Endometrial microvascular endothelial cells (primary cell): ENCODE data around the gene PCK2. TPM values are rescaled to one million over a fixed set of nuclear protein-coding genes. Genes with fewer than 3 reads are reported as not detected.

Source experiments
- in situ Hi-C: cut with HindIII; loops from 2 replicates; pipeline ENCODE4 v1.10.0; 2017; ENCODE audit warnings: low sequenced_read_pairs, low pct_unique_long_range_greater_than_20kb; ENCODE audit errors: inconsistent ontology term
- total RNA-seq: library from RNA; depleted of rRNA; stranded (reverse); fragments of >200 nt; gene quantifications from one replicate; pipeline ENCODE4 v1.2.3, GENCODE V29; 2015; ENCODE audit errors: inconsistent ontology term

Gene PCK2
- total RNA-seq, 1 donor from 2014 or later, result 15.8 TPM

DNA sequence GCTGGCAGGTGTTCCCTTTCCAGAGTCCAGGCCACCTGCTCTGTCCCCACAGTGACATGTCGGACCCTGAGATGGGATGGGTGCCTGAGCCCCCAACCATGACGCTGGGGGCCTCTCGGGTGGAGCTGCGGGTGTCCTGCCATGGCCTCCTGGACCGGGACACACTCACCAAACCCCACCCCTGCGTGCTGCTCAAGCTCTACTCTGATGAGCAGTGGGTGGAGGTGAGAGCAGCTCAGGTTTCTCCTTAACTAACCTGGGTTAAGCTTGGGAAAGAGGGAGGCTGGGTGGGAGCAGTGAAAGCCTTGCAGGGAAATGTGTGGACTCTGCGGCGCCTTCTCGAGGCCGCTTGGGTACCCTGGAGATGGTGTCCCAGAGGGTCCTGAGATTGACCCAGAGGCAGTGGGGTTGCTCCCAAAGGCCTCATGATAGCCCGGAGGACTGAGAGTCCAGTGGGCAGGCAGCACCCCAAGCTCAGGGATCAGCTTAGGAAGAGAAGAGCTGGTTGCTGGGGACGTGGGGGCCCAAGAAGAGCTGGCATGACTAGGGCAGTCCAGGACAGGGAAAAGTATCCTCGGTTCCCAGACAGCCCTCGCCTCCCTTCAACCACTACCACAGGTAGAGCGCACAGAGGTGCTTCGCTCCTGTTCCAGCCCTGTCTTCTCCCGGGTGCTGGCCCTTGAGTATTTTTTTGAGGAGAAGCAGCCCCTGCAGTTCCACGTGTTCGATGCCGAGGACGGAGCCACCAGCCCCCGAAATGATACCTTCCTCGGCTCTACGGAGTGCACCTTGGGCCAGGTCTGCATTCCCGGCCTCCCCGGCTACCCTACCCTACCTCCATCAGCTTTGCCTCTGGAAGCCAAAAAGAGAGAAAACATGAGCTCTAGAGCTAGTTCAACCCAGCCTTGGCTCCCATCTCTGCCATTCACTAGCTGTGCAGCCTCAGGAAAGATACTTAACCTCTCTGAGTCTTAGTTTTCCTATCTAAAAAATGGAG is 20.9 kb upstream of the PCK2 start:
- in situ Hi-C loops, result no loop called here

GRCh38 chr14:24074625-24075484 is 19.3 kb upstream of the PCK2 start:
- in situ Hi-C loops, result no loop called here

GRCh38 chr14:24075485-24076301 is 18.4 kb upstream of the PCK2 start:
- in situ Hi-C loops, result no loop called here

GRCh38 chr14:24076302-24076601 is 17.9 kb upstream of the PCK2 start:
- in situ Hi-C loops, result no loop called here

DNA sequence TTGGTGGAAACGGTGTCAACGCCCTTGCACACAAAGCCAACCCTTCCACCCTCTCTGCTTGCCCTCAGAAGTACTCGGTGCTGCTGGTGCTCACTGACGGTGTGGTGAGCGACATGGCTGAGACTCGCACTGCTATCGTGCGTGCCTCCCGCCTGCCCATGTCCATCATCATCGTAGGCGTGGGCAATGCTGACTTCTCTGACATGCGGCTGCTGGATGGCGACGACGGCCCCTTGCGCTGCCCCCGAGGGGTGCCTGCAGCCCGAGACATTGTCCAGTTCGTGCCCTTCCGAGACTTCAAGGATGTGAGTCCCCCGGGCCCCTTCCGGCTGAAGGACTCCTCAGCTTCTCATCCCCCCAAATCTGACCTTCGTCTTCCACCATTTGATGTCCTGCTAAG is 17.0 kb upstream of the PCK2 start:
- in situ Hi-C loops, result no loop called here

- in situ Hi-C loops, result no loop called here
These were observed 16.0 kb upstream of the PCK2 start for GRCh38 chr14:24078146-24078545.

DNA sequence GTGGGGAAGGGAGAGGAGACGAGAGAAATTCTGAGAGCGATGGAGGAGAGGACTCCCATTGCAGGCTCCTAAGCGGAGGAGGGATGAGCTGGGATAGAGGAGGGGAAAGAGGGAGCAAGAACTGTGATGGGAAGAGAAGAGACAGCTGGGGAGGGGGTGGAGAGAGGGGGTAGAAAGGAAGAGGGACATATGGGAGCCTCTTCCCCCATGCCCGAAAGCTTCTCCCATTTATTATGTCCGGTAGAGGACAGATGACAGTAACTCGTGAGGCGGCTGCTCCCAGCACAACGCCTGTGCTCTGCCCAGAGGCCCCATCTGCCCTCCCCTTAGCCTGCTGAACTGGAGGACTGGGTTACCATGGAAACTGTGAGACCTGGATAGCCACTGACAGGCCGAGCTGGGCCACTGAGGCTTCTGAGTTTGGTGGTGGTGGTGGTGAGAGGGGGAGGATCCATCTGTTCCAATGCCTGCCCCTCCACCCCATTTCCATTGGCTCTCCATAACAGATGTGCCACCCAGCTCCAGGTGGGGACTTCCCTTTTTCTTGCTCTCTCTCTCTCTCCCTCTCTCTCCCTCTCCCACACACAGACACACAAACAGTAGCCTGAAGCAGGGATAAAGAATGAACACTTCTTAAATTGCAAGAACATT is 14.5 kb upstream of the PCK2 start:
- in situ Hi-C loops, result no loop called here

- in situ Hi-C loops, result no loop called here
These were observed 14.0 kb upstream of the PCK2 start for GRCh38 chr14:24080142-24080530.

DNA sequence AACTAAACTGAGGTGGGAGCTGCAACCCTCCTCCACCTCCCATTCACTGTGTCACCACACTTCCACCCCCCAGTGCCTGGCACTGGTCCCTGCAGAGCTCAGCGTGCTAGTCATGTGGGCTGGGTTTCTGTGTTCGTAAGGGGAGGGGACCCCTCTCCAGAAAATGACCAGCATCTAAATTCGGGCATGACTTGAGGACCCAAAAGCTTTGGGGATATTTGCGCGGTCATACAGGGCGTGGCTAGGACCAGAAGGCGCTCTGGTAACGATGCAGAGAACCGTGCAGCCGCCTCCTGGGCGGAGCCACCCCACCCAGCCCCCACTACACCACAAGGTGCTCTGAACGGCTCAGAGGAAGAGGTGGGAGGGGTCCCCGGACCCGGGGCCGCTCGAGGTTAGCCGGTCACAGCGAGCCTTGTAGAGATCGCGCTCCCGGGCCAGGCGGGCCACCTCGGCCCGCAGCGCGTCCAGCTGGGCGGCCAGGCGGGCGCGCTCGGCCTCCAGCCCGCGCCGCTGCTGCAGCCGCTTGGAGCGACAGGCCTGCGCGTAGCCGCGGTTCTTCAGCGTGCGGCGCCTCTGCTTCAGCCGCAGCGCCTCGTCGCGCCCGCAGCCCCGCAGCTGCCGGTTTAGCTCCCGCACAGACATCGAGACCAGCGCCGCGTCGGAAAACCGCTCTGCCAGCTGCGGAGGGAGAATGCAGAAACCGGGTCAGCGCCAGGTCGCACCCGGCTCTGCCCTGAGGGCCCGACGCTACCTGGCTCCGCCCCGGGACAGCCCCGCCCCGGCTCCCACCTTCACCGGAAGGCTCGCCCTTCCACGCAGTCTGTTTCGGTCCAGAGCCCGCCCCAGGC is 13.0 kb upstream of the PCK2 start:
- in situ Hi-C loops, result no loop called here

DNA sequence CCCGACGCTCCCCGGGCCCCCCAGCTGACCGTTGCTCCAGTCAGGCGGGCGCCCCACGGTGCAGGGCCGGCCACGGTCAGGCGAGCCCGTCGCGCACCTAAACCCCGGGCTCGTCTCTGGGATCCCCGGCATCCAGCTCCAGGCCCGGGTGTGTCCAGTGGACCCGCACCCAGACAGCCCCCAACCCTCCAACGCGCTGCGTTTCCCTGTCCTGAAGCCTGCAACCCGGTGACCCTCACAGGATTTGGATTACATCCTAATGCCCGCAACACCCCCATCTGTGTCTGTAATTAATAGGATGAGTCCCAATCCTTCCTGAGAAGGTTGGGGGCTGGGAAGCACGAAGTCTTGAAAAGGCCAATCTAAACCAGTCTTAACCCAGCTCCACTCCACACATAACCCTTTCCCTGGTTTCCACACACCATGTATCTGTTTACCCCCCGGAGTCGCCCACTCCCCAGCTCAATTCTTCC is 12.3 kb upstream of the PCK2 start:
- in situ Hi-C loops, result no loop called here

DNA sequence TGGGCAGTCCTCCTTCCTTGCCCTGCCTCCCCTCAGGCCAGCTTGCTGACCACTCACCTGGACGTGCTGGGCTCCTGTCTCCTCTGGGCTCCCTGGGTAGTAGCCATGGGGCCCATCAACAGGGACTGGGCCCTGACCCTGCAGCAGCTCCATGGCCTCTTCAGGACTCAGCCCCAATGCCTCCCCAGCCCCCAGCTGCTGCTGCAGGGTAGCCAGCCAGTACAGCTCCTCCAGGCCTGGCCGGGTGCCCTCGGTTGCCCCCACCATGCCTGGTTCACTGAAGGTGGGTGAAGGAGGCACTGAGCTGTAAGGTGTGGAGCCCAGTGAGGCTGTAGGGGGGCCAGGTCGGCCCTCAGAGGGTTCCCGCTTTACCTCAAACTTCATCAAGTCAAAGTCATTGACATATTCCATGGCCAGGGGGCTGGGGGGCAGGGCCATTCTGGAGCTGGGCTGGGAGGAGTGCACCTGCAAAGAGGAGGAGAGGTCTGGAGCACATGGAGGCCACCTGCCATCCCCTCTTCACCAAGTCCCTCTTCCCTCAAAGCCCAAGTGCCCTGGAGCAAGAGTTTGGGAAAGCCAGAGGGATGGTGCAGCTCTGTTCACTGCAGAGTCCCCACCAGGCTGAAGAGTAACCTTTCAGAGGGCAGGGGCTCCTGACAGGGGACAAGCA is 11.6 kb upstream of the PCK2 start:
- in situ Hi-C loops, result no loop called here

DNA sequence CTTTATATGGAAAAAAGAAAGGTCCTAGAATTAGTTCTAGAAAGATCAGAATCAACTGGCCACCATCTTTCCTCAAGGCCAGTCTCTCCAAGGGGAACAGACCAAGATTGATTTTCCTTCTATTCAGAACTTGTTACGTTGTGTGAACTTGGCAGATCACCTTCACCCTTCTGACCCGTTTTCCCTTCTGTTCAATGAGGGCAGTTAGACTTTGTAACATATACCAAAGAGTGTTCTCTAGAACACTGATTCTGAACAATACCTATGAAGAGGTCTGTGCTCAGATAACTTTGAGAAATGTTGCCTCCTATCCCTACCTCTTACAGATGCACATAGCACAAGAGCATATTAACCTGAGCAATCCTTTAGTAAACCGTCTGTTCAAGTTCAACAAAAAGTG is 10.6 kb upstream of the PCK2 start:
- in situ Hi-C loops, result no loop called here

DNA sequence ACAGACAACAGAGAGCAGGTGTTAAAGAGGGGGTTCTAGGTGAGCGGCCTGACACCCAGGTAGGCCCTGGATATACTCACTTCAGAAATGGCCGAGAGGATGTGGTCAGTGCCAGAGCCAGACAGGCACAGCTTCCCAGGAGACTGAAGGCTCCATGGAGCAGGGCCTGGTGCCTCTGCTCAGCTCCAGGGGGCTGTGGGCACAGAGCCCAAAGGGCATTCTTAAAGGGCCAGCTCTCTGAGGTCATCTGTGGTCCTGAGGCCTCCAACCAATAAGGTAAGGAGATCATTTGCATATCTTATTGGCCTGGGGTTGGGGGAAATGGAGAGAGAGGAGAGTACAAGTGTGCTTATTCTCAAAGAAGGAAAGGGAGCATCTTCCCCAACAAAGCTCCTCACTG is 9.7 kb upstream of the PCK2 start:
- in situ Hi-C loops, result no loop called here

- in situ Hi-C loops, result no loop called here
These were observed 8.9 kb upstream of the PCK2 start for GRCh38 chr14:24085215-24085614.

DNA sequence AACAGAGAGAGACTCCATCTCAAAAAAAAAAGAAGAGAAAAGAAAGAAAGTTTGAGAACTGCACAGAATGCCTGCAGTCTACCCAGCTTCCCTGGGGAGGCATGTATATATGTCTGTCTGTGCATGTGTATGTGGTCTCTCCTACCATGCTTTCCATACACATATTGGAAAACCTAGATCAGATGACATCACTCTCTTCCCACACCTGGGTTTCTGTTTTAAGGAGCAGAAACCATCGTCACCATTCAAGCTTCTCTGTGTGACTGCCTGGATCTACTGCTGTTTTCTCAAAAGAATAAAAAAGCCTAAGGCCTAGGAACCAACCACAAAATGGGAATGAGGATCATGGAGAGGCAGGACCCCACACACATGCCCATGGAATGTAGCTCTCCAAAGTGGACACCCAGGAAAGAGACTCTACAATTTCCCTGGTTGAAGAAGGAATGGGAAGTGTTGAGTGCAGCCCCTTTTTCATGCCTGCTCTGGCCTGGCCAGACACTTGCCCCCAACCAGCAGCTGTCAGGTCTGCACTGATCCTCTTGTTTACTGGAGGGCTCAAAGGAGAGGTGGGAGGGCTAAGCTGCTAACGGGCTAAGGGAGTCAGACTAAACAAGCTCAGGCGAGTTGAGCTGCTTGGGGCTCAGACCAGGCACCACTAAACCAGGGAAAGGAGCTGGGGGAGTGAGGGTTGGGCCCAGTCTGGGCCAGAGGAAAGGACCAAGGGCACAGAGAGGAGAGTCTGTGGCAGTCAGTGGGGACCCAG is 7.7 kb upstream of the PCK2 start:
- in situ Hi-C loops, result no loop called here

- in situ Hi-C loops, result no loop called here
These were observed 7.1 kb upstream of the PCK2 start for GRCh38 chr14:24087004-24087403.

- in situ Hi-C loops, result no loop called here
These were observed 6.0 kb upstream of the PCK2 start for GRCh38 chr14:24088095-24088494.
